Measurements from ENCODE around the gene FBXW8. TPM values are rescaled to one million over a fixed set of nuclear protein-coding genes. Genes with fewer than 3 reads are reported as not detected.

FBXW8 gene
- total RNA-seq, 1 experiment from 2014 or later = 12.1 TPM

DNA sequence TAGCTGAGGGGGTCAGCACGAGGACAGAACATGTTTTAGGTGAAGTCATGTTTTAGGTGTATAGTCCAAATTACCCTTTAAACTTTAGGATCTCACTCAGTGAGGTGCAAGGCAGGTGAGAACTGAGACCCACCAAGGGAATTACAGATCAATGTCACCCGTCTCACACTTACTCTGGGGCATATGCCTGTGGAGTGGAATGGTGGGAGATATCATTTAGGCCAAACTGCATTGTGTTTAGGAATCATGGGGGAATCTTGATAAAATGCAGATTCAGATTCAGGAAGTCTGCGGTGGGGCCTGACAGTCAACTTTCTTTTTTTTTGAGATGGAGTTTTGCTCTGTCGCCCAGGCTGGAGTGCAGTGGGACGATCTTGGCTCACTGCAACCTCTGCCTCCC, 17.8 kb downstream of the FBXW8 start:
- Histone ChIP-seq H3K27me3 (ENCODE audit: low read length) (no peaks in the 10 kb centered on the region), H3K9me3 (ENCODE audit: low read length) (0 out of 2 replicates have a peak, but pooled peaks cover 5% of the 10 kb centered on the region), H3K36me3 (ENCODE audit: low read depth, low read length) (peaks cover 41% of the 10 kb centered on the region), H2AFZ (ENCODE audit: low read length) (no peak overlapping the region), H3K4me2 (ENCODE audit: low read length) (no peak overlapping the region), H4K20me1 (ENCODE audit: low read length) (no peaks in the 10 kb centered on the region), H3F3A (ENCODE audit: low read length, unreplicated experiment) (peaks cover 9% of the 10 kb centered on the region), H3K4me3 (ENCODE audit: low read length) (no peak overlapping the region), H3K9ac (ENCODE audit: low read length) (no peak overlapping the region), H3K4me1 (ENCODE audit: insufficient read depth, low read length) (peaks cover 22% of the 10 kb centered on the region), H3K9me2 (replicated peaks; ENCODE audit: low read length) (no peaks in the 10 kb centered on the region), H3K27ac (ENCODE audit: low read length) (no peak overlapping the region), H3K79me2 (ENCODE audit: low read length) (peaks cover 28% of the 10 kb centered on the region)
- POLR2A ChIA-PET (ENCODE audit: unreplicated experiment) = no interaction called here
- ATAC-seq = no peak
- CTCF ChIA-PET = no interaction called here
- BruUV-seq (replicated peaks) = no TSS peak
- intact Hi-C loops (cut with micrococcal nuclease) = no loop called here
- no peak for DNase-seq
- TF ChIP-seq EZH2phosphoT487 (IDR thresholded peaks at IDR 0.05; ENCODE audit: borderline replicate concordance, low read length) (no peak), EZH2 (IDR thresholded peaks at IDR 0.05; ENCODE audit: low read length, unreplicated experiment) (no peak)
- TF ChIP-seq, protein P1, sequence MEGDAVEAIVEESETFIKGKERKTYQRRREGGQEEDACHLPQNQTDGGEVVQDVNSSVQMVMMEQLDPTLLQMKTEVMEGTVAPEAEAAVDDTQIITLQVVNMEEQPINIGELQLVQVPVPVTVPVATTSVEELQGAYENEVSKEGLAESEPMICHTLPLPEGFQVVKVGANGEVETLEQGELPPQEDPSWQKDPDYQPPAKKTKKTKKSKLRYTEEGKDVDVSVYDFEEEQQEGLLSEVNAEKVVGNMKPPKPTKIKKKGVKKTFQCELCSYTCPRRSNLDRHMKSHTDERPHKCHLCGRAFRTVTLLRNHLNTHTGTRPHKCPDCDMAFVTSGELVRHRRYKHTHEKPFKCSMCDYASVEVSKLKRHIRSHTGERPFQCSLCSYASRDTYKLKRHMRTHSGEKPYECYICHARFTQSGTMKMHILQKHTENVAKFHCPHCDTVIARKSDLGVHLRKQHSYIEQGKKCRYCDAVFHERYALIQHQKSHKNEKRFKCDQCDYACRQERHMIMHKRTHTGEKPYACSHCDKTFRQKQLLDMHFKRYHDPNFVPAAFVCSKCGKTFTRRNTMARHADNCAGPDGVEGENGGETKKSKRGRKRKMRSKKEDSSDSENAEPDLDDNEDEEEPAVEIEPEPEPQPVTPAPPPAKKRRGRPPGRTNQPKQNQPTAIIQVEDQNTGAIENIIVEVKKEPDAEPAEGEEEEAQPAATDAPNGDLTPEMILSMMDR (conservative IDR thresholded peaks at IDR 0.05; ENCODE audit: low read depth, low read length) = no peak

DNA sequence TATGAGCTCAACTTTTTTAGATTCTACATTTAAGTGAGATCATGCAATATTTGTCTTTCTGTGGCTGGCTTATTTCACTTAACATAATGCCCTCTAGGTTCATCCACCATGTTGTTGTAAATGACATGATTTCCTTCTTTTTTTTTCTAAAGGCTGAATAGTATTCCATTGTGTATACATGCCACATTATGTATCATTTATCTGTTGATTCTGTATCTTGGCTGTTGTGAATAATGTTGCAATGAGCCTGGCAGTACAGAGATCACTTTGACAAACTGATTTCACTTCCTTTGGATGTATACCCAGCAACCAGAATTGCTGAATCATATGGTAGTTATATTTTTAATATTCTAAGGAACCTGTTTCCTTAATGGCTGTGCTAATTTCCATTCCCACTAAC, 19.1 kb downstream of the FBXW8 start:
- no peak overlapping the region for H3K4me3 ChIP-seq (ENCODE audit: low read length)
- H3K36me3 ChIP-seq (ENCODE audit: low read depth, low read length) = peaks cover 45% of the 10 kb centered on the region
- CTCF ChIA-PET = no interaction called here
- no peak overlapping the region for H2AFZ ChIP-seq (ENCODE audit: low read length)
- peaks cover 28% of the 10 kb centered on the region for H3K79me2 ChIP-seq (ENCODE audit: low read length)
- H3K9me2 ChIP-seq (replicated peaks; ENCODE audit: low read length) = no peaks in the 10 kb centered on the region
- H3K9me3 ChIP-seq (ENCODE audit: low read length) = 0 out of 2 replicates have a peak, but pooled peaks cover 5% of the 10 kb centered on the region
- no TSS peak for BruUV-seq (replicated peaks)
- TF ChIP-seq EZH2phosphoT487 (IDR thresholded peaks at IDR 0.05; ENCODE audit: borderline replicate concordance, low read length) (no peak), EZH2 (IDR thresholded peaks at IDR 0.05; ENCODE audit: low read length, unreplicated experiment) (no peak)
- TF ChIP-seq, protein P1 (conservative IDR thresholded peaks at IDR 0.05; ENCODE audit: low read depth, low read length) = no peak
- ATAC-seq (no peak), DNase-seq (no peak)
- H3K27ac ChIP-seq (ENCODE audit: low read length) = no peak overlapping the region
- no peak overlapping the region for H3K4me2 ChIP-seq (ENCODE audit: low read length)
- H3F3A ChIP-seq (ENCODE audit: low read length, unreplicated experiment) = peaks cover 1% of the 10 kb centered on the region
- no peaks in the 10 kb centered on the region for H4K20me1 ChIP-seq (ENCODE audit: low read length)
- intact Hi-C loops (cut with micrococcal nuclease) = no loop called here
- no peak overlapping the region for H3K9ac ChIP-seq (ENCODE audit: low read length)
- H3K27me3 ChIP-seq (ENCODE audit: low read length) = no peaks in the 10 kb centered on the region
- POLR2A ChIA-PET (ENCODE audit: unreplicated experiment) = no interaction called here
- peaks cover 11% of the 10 kb centered on the region for H3K4me1 ChIP-seq (ENCODE audit: insufficient read depth, low read length)

DNA sequence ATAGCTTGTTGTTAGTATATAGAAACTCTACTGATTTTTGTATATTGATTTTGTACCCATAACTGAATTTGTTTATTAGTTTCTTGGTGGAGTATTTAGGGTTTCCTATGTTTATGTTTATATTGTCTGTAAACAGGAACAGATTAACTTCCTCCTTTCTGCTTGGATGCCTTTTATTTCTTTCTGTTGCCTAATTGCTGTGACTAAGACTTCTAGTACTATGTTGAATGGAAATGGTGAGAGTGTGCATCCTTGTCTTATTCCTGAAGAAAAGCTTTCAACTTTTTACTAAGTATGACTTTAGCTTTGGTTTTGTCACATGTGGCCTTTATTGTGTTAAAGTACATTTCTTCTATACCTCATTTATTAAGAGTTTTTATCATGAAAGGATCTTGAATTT, 20.9 kb downstream of the FBXW8 start:
- Histone ChIP-seq H3F3A (ENCODE audit: low read length, unreplicated experiment) (no peaks in the 10 kb centered on the region), H3K9me3 (ENCODE audit: low read length) (0 out of 2 replicates have a peak, but pooled peaks cover 5% of the 10 kb centered on the region), H3K9me2 (replicated peaks; ENCODE audit: low read length) (no peaks in the 10 kb centered on the region), H3K36me3 (ENCODE audit: low read depth, low read length) (peaks cover 52% of the 10 kb centered on the region), H2AFZ (ENCODE audit: low read length) (no peak overlapping the region), H4K20me1 (ENCODE audit: low read length) (no peaks in the 10 kb centered on the region), H3K4me1 (ENCODE audit: insufficient read depth, low read length) (no peaks in the 10 kb centered on the region), H3K9ac (ENCODE audit: low read length) (no peak overlapping the region), H3K4me2 (ENCODE audit: low read length) (no peak overlapping the region), H3K79me2 (ENCODE audit: low read length) (peaks cover 16% of the 10 kb centered on the region), H3K27ac (ENCODE audit: low read length) (no peak overlapping the region), H3K4me3 (ENCODE audit: low read length) (no peak overlapping the region), H3K27me3 (ENCODE audit: low read length) (no peaks in the 10 kb centered on the region)
- ChIA-PET CTCF (no interaction called here), POLR2A (ENCODE audit: unreplicated experiment) (no interaction called here)
- DNase-seq = no peak
- BruUV-seq (replicated peaks) = no TSS peak
- ATAC-seq = no peak
- intact Hi-C loops (cut with micrococcal nuclease) = no loop called here
- TF ChIP-seq EZH2 (IDR thresholded peaks at IDR 0.05; ENCODE audit: low read length, unreplicated experiment) = no peak
- no peak for TF ChIP-seq EZH2phosphoT487 (IDR thresholded peaks at IDR 0.05; ENCODE audit: borderline replicate concordance, low read length)
- TF ChIP-seq, protein P1 (conservative IDR thresholded peaks at IDR 0.05; ENCODE audit: low read depth, low read length) = no peak
